Muscle of arm (tissue), 14 donors: ENCODE results near the gene PHYKPL. TPM values are rescaled to one million over a fixed set of nuclear protein-coding genes. Genes with fewer than 3 reads are reported as not detected.

ENCODE experiments used
- DNase-seq: peaks from one replicate; pipeline ENCODE4 v3.0.0-alpha.2; 2013
- long read RNA-seq, 11 donors: transcript quantifications; one replicate each; lab custom pipeline, GENCODE V29; 2026
- polyA plus RNA-seq, 12 donors: library from polyadenylated mRNA; unstranded; fragments of 120-200 nt; gene quantifications; one replicate each; pipeline ENCODE4 v1.2.1, GENCODE V29; 2013; ENCODE audit not compliant: insufficient read length in 12 of 12

Gene PHYKPL
- polyA plus RNA-seq = 10 to 100 TPM in 11 of 12 donors, not detected in 1; 35.0 to 90.4 (median 59.4) TPM
- long read RNA-seq, donor 1, partial matches to known transcripts = 0 of 4 reads
- long read RNA-seq, donor 1, other reads (novel, unspliced or antisense) = 0 of 4 reads
- long read RNA-seq, donor 2, partial matches to known transcripts = 0 of 3 reads
- long read RNA-seq, donor 2, other reads (novel, unspliced or antisense) = 0 of 3 reads
- long read RNA-seq, donor 3, partial matches to known transcripts = 8 of 8 reads
- long read RNA-seq, donor 3, other reads (novel, unspliced or antisense) = 0 of 8 reads
- long read RNA-seq, donor 4, partial matches to known transcripts = 0 of 3 reads
- long read RNA-seq, donor 4, other reads (novel, unspliced or antisense) = 0 of 3 reads
- long read RNA-seq, donor 5, transcript PHYKPL-201 (13 exons, 2,038 nt) = major isoform, 10 of 391 reads
- long read RNA-seq, donor 5, partial matches to known transcripts = 348 of 391 reads
- long read RNA-seq, donor 5, other reads (novel, unspliced or antisense) = 33 of 391 reads
- long read RNA-seq, donor 6, partial matches to known transcripts = 0 of 1 reads
- long read RNA-seq, donor 6, other reads (novel, unspliced or antisense) = 0 of 1 reads
- long read RNA-seq, donor 7, partial matches to known transcripts = 0 of 1 reads
- long read RNA-seq, donor 7, other reads (novel, unspliced or antisense) = 0 of 1 reads
- long read RNA-seq, donor 8, transcript PHYKPL-201 (13 exons, 2,038 nt) = major isoform, 9 of 10 reads
- long read RNA-seq, donor 8, partial matches to known transcripts = 0 of 10 reads
- long read RNA-seq, donor 8, other reads (novel, unspliced or antisense) = 0 of 10 reads
- long read RNA-seq, donor 9, partial matches to known transcripts = 140 of 157 reads
- long read RNA-seq, donor 9, other reads (novel, unspliced or antisense) = 17 of 157 reads
- long read RNA-seq, donor 10, partial matches to known transcripts = 0 of 3 reads
- long read RNA-seq, donor 10, other reads (novel, unspliced or antisense) = 0 of 3 reads
- long read RNA-seq, donor 11, partial matches to known transcripts = 9 of 13 reads
- long read RNA-seq, donor 11, other reads (novel, unspliced or antisense) = 0 of 13 reads

- DNase-seq = peak; percentile 70
These were observed at the start of gene PHYKPL for GRCh38 chr5:178232124-178232919. Gene PHYKPL (minus strand): TSS chr5:178232802. CDS start chr5:178232550, 252 bp downstream.

DNA sequence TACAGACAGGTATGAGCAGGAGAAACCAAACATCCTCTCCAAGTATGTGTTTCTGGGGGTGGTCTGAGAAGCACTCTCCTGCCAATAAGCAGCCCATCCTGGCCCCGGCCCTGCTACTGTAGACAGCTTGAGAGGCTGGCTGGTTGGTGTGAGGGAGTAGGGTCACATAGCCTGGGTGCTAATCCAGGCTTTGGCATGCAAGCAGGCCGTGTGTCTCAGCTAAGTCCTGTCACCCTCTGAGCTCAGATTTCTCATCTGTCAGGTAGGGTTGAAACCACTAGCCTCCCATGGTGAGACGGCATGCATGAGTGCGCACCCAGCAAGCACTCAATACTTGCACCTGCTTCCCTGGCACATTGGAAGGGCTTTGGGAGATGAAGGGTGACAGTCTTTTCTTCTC, 49.8 kb upstream of the PHYKPL start:
- DNase-seq = no peak

GRCh38 chr5:178281331-178281730, 48.7 kb upstream of the PHYKPL start:
- no peak for DNase-seq

GRCh38 chr5:178280631-178281030, 48.0 kb upstream of the PHYKPL start:
- DNase-seq = no peak

DNA sequence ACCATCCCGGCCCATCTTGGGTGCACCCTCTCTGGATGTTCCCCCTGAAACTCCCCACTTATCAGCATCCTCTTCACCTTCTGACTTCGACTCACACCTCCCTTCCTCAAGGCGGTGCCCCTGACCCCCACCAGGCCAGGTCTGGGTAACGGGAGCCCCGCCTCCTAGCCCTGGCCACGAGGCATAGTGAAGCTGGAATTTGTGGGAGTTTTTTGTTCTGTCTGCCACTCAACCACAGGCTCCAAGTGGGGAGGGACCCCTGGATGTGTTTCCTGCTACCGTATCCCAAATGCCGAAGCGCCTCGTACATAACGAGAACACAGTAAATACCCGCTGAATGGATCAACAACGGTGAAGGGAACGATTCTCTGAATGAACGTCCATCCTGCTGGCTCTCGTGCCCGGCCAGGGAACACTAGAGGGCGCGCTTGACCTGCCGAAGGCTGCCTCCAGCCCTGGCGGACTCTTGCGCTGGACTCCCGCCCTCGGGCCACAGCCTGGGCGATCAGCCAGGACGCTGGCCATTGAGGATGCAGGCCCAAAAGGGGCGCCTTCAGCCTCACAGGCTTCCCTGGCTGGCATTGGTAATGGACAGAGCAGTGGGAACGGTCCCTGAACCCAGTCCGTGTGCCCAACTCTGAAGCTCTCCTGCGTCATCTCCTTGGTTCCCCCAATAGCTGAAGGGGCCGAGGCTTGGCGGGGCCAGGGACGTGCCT, 47.3 kb upstream of the PHYKPL start:
- peak; percentile 83 for DNase-seq

DNA sequence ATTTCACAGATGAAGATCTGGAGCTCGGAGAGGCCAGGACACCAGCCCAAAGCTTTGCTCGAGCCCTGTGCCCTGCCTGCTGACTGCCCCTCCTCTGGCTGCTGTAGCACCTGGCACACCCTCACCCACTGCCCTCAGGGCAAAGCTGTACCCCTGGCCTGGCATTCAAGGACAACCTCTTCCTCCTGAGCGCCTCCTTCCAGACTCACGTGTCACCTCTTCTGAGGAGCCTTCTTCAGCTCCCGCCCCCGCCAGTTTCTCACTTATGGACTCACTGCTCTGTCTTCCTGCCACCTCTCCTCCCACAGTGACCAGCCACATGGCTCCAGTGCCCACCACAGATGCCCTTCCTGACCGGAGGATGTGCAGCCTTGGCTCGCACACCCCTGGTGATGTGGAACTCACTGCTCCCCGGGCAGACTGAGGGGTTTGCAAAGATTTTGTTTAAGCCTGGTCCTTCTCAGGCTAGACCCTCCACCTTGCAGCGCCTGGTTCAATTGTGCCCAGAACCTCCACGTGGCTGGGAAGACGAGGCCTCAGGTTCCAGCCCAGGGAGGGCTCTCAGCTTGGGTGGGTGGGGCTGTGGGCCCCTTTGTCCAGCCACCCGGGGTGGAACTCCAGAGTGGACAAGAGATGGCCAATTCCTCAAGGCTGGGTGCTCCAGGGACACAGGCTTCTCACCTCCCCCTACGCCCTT, 46.6 kb upstream of the PHYKPL start:
- no peak for DNase-seq

GRCh38 chr5:178278358-178279023, 45.9 kb upstream of the PHYKPL start:
- DNase-seq = no peak

- DNase-seq = no peak
These were observed 45.3 kb upstream of the PHYKPL start for GRCh38 chr5:178277866-178278265.

DNA sequence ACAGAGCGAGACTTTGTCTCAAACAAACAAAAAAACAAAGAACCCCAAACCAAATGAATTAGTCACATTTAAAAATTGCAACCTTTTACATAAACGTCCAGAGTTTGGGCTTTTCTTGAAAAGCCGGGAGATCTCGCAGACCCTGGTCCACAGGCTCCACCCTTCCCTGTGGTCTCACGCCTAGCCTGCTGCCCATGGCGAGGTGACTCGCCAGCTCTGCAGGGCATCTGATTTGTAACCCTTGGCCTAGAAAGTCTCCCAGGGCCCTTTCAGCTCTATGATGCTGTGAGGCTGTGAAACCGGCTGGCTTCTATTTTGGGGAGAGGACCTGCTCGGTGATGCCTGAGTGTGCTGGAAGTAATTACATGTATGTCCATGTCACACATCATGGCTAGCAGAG, 44.7 kb upstream of the PHYKPL start:
- no peak for DNase-seq

DNA sequence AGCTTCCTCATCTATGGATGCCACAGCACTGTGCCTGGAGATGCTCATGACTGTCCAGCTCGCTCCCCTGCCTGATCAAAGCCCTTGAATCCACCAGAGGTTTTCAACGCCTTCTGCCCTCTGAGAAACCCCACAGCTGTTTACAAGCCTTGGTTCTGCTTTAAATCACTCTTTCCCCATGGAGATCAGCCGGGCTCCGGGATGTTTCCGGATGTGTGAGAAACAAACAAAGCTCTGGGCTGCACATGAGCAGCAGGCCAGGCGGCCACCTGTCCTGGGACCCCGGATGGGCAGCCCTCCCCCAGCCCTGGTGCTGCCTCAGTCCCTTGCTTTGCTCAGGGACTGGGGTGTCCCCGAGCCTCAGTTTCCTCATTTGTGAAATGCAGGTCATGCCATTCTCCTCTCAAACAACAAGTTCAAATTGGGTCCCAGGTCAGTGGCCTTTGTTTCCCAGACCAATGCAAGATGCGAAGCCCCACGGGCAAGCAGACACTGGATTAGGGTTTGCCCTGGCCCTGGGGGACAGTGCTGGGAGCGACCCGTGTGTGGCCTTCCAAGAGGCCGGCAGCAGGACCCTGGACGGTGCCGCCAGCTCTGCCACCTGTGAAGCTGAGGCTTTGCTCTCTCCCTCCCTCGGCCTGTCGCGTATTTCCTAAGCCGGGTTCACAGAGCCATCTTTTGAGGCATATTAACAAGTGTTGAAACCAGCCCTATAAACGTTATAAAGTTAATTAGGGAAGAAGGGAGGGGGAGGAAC, 42.4 kb upstream of the PHYKPL start:
- DNase-seq = no peak

DNA sequence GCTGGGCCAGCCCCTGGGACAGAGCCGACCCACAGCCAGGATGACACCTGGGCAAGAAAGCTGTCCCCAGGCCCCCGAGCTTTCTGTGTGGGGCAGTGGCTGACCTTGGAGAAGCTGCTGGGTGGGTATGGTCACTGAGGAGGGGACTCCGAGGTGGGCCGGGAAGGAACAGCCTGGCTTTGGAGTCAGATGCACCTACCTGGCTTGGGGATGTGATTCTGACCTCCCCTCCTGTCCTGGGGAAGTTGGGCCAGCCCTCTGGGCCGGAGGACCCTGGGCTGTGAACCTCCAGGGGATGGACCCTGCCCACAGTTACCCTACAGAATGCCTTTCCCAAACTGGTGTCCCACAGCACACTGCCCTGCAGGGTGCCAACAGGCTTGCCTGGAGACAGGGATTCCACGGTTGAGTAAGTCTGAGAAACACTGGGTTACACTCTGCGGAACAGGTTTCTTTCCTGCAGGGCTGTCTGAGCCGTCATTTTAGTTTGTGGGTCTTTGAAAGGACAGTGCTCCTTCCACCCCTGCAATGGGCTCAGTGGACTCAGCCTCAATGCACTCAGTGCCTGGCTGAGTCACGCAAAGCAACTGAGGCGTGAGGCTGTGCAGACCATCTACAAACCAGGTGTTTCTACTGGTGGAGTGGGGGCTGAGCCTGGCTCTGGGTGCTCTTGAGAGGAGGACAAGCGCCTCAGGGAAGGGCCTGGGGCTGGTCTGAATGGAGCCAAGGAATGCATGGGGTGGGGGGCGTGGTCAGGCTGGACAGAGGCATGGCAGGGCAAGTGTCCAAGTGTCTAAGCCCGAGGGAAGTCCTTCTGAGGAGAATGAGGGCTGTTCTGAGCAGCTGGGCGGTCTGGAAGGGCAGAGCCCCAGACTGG, 41.3 kb upstream of the PHYKPL start:
- DNase-seq = no peak

DNA sequence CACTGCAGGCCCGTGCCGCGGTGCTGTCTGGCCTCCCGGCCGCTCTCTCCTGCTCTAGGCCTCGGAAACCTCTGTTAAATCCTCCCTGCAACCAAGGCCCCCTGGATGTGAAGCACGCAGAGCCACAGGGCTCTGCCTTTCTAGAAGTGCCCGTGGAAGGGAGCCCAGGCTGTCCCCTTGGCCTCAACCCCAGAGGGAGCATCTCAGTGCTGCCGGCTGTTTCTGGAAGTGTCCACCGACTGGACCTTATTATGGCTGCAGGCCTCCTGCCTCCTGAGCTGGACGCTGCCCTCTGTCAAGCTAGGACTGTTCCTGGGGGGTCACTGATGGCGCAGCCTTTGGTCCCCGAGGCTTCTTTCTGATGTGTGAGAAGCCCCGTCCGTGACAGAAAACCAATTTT, 40.4 kb upstream of the PHYKPL start:
- DNase-seq = no peak

DNA sequence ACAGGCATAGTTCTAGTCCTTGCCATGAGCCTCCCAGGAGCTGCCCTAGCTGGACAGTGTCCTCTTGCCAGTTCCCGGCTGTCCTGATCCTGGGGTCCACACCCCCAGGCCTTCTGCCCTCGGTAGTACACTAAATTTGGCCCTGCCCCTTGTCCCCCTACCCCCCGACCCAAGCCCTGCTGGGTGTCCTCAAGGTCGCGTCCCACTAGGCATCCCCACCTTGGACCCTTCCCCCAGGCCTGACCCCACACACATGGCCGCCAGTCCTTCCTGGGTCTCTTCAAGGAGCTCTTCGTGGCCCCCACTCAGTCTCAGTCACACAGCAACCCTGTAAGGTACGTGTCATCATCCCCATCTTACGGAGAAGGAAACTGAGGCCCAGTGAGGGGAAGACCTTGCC, 40.0 kb upstream of the PHYKPL start:
- DNase-seq = no peak

DNA sequence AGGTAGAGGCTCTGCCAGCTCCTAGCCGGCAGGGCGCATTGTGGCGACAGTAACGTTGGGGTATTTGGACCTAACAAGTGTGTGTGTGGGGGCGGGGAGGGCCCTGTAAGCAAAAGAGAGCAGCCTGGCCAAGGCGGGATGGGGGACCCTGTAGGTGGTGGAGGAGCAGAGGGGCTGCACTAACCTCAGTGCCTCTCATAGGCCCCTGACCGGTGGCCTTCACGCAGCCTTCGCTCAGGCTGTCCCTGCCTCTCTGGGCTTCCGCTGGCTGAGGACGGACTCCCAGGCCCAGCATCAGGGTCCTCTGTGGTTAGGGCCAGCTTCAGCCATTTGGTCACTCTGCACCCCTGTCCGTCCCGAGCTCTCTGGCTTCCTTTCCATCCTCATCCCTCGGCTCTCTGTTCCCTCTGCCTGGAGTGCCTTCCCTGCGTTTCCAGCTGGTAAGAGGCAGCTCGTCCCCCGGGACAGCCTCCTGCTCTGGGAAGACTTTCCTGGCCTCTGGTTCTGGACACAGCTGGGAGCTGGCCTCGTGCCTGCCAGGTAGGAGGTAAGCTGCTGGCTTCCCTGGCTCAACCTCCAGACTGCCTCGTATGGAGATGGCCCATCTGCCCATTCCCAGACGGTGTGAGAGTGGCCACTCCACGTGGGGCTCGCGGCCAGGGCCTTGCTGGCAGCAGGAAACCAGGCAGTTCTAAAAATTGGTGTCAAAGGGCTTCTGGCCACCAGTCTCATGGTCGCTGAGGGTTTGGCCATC, 39.3 kb upstream of the PHYKPL start:
- no peak for DNase-seq

GRCh38 chr5:178271231-178271630, 38.6 kb upstream of the PHYKPL start:
- no peak for DNase-seq

DNA sequence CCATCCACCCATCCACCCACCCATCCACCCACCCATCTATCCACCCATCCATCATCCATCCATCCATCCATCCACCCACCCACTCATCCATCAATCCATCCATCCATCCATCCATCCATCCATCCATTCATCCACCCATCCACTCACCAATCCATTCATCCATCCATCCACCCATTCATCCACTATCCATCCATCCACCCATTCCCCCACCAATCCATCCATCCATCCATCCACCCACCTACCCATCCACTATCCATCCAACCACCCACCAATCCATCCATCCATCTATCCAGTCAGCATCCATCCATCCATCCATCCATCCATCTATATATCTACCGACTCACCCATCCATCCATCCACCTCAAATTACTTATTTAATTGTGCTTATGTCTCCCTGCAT, 36.9 kb upstream of the PHYKPL start:
- DNase-seq = no peak

DNA sequence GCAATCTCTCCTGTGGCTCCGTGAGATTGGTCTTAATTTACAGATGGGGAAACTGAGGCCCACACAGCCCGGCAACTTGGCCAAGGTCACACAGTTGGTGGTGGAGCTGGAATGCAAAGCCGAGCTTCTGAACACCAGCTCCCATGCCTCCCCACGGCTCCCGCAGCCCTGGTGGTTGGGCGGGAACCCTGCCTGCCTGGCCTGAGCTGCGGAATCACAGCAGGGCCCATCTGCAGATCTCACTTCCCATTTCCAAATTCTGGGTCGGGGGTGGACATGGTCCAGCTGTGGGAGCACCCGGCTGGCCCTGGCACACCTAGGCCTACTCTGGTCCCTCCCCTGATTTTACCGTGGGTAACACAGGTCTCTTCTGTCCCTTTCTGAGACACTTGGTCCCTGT, 35.3 kb upstream of the PHYKPL start:
- DNase-seq = no peak
